Measurements from ENCODE around the gene ANKRD12.

DNA sequence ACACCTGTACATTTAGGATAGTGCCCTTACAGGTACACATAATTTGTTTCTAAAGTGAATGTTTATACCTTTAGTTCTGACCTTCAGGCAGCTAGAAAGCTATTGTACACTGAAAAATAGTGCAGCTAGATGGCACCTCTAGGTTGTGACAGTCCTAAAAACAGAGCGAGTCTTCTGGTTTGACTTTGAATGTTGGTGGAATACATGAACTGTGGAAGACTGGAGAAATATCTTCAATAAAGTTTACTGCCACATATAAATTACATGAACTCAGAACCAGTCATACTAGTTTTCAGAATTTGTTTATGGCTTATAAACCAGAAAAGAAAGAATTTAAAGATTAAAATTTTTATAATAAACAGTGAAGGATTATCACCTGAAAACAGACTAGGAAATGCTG, 139.3 kb downstream of the ANKRD12 start:
- TF ChIP-seq, protein P1, sequence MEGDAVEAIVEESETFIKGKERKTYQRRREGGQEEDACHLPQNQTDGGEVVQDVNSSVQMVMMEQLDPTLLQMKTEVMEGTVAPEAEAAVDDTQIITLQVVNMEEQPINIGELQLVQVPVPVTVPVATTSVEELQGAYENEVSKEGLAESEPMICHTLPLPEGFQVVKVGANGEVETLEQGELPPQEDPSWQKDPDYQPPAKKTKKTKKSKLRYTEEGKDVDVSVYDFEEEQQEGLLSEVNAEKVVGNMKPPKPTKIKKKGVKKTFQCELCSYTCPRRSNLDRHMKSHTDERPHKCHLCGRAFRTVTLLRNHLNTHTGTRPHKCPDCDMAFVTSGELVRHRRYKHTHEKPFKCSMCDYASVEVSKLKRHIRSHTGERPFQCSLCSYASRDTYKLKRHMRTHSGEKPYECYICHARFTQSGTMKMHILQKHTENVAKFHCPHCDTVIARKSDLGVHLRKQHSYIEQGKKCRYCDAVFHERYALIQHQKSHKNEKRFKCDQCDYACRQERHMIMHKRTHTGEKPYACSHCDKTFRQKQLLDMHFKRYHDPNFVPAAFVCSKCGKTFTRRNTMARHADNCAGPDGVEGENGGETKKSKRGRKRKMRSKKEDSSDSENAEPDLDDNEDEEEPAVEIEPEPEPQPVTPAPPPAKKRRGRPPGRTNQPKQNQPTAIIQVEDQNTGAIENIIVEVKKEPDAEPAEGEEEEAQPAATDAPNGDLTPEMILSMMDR (IDR thresholded peaks at IDR 0.05; ENCODE audit: low read depth, low read length): no peak
- no peak for TF ChIP-seq EZH2phosphoT487 (IDR thresholded peaks at IDR 0.05; ENCODE audit: low read depth)
